Activated effector memory CD4-positive, alpha-beta T cell treated with Interleukin-2 at 50 U/mL for 16 hours (primary cell): ENCODE measurements around the gene ZNF507.

Experiments
- DNase-seq: peaks from one replicate; pipeline ENCODE4 v3.0.0-alpha.2; 2020

ZNF507 gene

DNA sequence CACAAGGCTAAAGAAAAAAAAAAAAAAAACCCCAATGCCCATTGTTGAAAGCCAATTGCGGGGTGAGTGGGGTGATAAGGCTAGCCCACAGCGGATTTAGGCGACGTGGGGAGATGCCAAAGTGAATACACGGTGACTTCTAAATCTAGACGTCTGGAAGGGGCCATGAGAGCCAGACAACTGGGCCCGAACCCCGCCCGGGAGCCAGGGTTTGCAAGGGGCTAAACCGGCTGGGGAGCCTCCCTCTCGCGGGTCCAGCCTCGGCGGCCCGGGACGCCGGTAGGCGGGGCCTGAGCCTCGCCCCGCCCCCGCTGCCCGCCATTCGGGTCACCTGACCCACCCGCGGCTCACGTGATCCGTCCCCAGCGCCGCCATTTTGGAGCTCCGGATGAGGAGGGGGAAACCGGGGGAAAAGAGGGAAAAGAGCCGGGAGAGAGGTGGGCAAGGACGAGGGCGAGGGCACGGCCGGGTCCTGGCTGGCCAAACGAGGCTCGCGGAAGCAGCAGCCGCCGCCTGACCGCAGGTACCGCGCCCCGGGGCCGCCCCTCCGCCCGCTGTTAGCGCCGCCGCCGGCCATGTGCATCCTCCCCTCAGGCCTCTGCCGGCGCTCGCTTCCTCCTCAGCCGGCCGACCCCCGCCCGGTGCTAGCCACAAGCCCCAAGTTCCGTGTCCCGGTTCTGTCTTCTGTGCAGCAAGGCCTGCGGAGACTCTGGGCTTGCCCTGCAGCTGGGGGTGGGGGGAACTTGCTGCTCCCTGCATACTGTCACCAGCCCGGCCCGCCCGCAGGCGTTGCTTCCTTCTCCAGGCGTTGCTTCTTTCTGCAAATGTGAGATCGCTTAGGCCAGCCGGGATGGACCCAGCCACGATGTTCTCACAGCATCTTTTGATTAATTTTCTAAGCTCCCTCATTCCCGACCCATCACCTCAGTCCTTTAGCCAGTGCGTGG lies at the start of gene ZNF507:
Gene ZNF507, plus strand, starts transcription at position 350 of the 947 bp plus-strand sequence. CDS start 7,221 bp downstream, outside the sequence.
- DNase-seq = peak; percentile 71

DNA sequence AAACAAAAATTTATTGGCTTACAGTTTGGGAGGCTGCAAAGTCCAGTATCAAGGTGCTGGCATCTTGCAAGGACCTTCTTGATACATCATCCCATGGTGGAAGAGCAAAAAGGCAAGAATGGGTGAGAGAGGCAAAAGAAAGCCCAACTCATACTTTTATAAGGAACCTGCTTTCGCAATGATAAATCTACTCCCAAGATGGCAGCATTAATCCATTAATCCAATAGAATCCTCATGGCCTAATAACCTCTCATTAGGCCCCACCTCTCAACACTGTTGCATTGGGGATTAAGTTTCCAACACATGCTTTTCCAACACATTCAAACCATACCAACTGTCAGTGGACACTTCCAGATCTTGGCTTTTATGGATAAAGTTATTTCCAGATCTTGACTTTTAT lies 48.7 kb upstream of the ZNF507 start:
- no peak for DNase-seq

DNA sequence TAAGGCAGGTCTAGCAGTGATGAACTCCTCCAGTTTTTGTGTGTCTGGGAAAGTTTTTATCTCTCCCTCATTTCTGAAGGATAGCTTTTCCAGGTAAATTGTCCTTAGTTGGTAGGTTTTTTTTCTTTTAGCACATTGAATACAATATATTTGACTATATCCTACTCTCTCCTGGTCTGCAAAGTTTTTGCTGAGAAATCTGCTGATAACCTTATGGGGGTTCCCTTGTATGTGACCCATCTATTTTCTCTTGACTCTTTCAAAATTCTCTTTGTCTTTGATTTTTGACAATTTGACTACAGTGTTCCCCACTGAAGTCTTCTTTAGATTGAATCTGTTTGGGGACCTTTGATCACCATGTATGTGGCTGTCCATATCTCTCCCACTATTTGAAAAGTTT lies 42.6 kb upstream of the ZNF507 start:
- DNase-seq = no peak

DNA sequence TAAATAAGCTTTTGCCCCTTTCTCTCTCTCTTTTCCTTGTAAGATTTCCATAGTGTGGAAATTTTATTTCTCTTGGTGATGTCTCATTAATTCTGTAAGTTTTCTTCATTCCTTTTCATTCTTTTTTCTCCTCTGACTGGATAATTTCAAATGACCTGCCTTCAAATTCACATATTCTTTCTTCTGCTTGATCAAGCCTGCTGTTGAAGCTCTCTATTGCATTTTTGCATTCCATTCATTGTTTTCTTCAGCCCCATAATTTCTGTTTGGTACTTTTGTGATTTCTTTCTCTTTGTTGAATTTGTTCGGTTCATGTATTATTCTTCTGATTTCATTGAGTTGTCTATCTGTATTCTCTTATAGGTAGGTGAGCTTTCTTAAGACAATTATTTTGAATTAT lies 42.2 kb upstream of the ZNF507 start:
- DNase-seq = no peak

DNA sequence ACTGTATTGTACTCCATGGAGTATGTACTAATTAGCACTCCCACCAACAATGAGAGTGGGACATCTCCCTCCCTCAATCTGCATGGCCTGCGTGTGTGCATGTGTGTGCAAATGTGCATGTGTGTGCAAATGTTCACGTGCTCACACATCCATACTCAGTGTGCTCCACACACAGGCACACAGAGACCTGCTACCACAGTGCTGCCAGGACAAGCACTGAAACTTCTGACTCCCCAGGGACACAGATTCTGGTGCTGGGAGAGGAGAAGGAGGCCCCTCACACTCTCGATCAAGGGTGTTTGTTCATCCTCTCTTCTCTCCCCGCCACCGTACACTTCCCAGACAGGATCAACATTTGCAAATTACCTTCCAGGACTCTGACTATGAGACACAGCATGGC lies 37.8 kb upstream of the ZNF507 start:
- DNase-seq = no peak

DNA sequence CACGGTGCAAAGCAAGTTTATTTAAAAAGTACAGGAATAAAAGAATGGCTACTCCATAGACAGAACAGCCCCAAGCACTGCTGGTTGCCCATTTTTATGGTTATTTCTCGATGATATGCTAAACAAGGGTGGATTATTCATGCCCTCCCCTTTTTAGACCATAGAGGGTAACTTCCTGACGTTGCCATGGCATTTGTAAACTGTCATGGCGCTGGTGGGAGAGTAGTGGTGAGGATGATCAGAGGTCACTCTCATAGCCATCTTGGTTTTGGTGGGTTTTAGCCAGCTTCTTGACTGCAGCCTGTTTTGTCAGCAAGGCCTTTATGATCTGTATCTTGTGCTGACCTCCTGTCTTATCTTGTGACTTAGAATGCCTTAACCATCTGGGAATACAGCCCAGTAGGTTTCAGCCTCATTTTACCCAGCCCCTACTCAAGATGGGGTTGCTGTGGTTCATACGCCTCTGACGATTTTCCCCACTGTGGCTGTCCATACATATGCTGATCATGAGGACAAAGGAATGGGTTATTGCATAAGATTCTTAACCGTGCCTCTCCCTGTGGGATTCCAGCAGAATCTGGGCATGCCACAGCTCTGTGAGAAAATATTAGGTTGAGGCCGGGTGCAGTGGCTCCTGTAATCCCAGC lies 36.9 kb upstream of the ZNF507 start:
- no peak for DNase-seq

DNA sequence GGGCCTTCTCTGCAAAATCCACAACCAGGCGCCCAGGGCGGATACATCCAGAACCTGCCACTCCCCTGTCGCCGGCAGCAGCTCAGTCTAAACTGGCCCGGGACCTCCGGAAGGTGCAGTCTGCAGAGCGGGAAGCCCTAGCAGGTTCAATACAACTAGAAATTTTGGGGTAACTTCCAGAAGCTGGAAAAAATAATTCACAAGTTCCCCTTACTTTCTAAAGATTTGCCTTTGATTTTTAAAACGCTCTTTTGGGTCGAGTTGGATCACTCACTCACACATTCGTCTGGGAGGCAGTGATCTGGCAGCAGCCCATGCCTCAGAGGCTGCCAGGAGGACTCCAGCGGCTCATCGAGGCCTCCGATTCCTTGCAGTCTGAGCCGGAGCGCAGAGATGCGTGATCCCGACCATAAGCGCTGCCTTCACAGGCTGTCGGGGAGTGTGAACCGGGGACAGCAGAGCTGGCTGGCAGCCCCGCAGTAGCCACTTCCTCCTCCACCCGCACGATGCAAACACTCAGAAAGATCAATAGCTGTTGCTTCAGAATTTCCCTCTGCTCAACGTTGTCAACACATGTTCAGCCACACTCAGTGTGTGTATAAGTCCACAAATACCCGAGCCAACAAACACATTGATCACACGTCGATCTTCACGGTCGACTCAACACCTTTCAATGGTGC lies 35.6 kb upstream of the ZNF507 start:
- no peak for DNase-seq

DNA sequence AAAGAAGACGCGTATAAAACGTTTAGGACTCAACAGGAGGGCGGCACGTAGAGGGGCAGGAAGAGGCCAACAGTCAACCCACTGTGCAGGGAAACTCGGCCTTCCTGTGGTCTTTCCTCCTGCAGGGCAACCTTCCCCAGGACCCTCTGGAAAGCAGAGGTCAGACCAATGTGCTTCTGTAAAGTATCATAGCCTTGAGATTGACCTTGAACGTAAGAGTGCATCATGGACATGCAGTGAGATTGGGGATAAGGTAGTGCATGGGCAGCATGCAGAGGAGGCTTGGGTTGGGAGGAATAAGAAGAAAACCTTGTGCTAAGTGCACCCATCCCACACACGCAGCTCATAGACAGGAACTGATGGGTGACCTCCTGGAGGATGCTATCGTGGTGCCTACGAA lies 34.0 kb upstream of the ZNF507 start:
- DNase-seq = no peak

DNA sequence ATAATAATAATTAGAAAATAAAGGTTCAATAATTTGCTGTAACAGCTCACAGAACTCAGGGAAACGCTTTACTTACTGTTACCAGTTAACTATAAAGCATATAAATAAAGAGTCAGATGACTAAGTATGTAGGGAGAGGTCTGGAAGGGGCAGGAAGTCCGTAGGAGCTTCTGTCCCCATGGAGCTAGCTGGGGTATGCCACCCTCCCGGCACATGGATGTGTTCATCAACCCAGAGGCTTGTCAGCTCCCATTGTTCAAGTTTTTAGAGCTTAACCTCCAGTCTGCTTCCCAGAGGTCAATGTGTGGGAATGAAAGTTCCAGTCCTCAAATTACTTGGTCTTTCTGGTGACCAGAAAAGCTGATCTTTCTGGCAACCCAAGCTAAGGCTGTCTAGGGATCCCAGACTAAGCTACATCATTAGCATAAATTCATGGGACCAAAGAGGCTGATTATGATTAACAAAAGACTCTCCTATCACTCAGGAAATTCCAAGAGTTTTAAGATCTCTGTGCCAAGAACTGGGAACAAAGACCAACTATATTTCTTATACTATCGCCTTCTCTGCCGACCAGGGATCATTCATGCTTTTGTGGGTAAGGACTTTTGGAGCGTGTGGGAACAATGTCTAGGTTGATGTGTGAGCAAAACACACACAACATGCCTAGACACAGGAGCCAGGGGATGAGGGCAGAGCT lies 31.7 kb upstream of the ZNF507 start:
- no peak for DNase-seq

DNA sequence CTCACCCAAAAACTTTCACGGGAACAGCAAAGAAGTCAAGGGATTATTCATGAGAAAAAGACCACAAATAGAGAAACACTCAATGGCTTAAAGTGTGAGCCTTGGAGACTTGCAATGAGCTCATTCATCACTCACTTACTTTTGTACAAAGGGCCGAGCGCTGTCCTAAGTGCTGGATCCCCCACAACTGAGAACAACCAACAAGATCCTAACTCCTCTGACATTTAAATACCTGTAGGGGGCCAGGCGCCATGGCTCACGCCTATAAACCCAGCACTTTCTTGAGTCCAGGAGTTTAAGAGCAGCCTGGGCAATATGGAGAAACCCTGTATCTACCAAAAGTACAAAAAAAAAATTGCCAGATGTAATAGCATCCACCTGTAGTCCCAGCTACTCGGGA lies 29.4 kb upstream of the ZNF507 start:
- DNase-seq = no peak

DNA sequence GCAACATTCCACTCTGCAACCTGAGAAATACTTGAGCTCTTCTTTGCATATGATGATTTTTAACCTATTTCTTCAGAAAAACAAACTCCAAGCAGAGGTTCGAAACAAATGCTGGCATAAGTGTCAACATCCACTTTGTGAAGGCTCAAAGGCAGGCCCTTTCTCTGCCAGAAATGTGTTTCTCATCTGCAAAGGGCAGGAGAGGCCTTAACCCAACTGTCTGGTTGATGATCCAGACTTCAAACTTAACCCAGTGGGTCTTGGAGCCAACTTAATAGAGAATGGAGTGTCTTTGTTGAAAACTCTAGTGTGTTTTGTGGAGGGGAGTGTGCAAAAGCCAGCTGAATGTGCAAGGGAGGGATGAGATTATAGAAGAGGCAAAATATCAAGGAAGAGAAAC lies 28.3 kb upstream of the ZNF507 start:
- no peak for DNase-seq

DNA sequence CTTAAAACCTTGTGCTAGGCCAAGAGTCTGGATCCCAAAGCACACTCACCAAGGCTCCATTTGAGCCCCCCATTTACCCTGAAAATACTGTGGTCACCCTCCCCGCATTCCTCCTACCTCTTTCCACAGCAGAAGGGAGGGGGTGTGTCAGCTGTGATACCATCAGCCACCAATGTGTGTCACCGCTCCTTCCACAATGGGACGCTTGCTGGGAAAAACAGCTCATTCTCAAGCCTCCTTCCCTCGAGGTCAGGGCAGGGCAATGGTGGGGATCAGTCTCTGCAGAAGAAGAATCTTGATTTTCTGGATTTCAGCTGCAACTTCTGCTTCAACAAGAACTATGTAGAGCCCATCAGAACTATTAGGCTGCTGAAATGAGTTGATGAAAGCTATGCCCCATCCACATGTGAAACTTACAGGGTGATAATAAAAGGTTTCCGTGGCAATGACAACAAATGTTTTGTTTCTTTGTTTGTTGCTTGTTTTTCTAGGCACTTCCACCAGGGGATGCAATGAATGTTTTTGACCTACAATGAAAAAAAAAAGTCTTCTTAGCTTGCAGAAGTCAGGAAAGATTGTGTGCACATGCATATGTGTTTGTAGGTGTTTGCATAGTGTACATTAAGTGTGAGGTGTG lies 26.4 kb upstream of the ZNF507 start:
- DNase-seq = no peak

DNA sequence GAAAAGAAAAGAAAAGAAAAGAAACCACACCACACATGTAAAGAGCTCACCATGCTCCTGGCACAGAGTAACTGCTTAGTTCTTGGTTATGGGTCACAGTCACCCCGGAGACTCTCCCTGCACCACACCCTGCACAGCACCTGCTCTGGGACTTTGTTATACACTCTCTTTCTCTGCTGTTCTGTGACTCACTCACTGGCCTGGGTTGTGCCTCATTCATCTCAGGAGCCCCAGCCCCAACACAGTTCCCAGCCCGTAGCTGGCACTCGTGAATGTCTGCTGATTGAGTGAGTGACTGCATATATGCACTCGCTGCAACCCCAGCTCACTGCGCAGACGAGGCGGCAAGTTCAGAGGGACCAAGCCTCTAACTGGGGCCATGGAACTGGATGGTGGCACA lies 22.9 kb upstream of the ZNF507 start:
- DNase-seq = no peak

DNA sequence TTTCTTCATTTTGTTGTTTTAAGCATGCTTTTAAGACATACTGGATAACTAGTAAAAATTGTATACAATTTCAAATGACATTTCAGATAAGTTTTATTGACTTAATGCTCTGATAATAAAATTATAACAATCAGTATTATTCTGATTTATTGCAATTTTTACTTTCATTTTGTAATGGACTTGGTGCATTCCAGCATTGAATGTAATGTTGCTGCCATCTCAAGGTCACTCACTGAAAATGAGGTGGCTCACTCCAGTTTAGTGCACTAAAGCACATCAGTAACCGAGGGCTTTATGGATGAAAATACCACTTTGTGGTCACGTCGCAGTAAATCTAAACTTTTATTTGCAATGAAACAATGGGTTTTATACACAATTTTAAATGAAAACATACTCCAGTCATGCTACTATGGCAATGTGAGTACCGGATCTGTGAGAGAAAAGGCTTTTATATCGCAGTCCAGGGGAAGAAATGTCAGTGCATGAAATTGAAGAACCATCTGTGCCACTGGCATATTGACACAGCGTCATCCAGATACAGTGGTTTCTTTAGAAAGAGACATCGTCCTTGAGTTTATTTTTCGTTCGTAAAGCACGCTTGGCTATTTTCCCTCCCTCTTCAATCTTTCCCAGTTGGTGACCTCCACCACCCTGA lies 20.7 kb upstream of the ZNF507 start:
- no peak for DNase-seq

DNA sequence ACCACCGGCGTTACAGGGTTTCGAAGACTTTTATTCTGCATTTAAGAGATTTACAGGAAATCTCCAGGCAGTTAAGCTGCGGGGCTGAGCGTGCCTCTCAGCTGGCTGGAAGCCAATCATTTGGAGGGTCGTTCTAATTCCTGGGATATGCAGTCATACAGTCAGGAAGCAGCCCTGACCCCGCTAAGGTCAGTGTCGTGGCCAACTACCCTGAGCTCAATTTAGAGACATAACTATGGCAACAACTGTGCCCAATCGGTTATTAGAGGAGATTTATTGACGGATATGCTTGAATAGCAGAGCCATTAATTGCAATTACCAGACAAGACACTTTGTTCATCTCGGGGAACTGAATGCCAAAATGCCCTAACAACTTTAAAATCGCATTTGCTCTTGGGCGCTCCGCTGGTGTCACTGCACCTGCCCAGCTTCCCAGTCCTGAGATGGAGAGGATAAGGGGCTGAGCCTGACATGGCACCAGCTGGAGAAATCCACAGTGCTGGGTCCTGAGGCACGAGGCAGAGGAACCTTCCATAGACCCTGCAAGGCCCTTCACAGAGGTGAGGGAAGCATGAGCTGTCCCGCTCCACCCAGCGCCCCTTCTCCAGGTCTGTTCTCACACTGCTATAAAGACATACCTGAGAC lies 15.1 kb upstream of the ZNF507 start:
- no peak for DNase-seq

DNA sequence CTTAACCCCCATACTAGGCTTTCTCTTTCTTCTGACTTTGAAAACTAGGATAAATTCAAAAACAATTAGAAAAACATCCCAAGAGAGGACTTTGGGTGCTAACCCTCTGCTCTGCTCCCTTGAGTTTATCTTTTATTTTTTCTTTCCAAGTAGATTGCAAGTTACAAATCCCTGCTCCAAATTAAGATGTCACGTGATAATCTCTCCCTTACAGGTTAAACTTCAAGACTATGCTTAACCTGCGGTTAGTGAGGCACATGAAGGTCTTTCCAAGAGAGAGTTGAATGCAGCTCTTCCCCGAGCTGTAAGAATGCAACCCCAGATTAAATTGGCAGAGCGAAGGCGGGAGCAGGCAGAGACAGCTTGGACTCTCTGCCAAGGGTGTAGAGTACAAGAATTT lies 12.2 kb upstream of the ZNF507 start:
- no peak for DNase-seq

DNA sequence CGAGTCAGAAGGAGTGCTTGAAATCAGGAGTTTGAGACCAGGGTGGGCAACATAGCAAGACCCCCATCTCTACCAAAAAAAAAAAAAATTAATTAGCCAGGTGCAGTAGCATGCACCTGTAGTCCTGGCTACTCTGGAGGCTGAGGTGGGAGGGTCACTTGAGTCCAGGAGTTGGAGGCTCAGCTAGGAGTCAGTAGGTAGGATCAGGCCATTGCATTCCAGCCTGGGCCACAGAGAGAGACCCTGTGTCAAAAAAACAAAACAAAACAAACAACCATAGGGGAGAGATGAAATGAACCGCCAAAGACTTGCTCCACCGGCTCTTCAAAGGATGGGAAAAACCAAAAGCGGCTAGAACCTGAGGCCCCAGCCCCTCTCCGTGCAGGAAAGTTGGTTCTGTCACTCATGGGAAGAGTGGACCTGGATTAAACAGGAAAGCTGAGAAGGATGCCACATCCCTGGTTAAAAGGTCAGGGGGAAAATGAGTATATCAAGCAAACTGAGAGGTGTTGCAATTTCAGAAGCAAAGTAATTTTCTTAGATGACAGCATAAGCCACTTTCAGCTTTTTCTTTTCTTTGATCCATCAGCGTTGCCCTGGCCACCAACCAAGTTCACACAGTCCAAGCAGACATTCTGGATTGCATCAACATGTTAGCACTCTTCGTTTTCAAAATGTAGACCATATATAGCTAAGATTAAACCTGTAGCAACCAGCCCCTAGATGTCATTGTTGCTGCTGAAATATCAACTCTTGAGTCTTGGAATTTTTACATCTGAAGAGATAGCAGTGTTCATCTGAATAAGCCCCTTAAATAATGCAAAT lies 8.9 kb upstream of the ZNF507 start:
- DNase-seq = no peak

DNA sequence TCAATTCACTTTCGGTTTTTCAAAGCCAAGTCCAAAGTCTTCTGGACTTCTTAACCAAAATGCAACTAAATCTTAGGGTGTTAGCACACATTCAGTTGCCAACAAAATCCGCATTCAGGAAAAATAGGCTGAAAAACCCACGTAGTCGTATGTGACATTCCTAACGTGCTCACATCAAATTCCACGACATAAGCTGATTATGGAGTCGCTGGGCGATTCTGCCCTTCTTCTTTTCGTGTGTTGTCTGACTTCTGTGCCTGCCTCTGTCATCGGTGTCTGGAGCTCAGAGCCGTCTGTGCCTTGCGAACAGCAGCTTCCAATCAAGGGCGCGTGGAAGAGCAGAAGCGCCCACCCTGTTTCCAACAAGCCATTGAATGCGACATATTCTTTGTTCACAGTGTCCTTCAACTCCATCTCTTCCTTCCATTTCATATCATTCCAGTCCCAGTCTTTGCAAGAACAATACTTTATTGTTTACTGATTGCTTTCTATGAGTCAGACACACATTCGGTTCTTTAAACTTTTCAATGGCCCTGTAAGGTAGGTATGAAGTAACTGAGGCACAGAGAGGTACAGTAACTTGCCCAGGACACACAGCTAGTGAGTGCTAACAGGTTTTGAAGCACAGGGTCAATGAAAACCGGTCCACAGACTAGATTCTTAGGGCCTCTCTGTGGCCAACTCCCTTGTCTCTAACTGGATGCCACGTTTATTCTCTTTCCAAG lies 8.2 kb upstream of the ZNF507 start:
- DNase-seq = no peak

DNA sequence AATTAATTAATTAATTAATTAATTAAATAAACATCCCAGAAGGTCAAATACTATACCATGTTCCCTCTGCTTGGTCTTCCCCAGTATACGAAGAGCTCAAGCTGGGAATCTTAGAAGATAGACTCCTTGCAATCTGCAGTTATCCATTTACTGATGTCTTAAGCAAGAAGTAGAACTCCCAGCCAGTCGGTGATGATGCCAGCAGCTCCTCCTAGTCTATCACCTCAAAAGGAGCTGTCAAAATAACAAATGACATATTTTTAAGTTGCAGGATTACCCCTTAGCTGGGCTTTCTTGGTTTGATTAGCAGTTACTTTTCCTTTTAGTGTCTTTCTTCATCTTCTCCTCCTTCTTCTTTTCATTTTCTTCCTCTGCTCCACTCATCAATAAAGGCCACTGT lies 6.0 kb upstream of the ZNF507 start:
- DNase-seq = no peak
